Adrenal gland (tissue), 5 donors: ENCODE results near the gene CCDC27.

Experiments used
- POLR2A ChIP-seq, 2 donors: fragments of 450-650 bp; IDR thresholded peaks; one replicate each; pipeline ENCODE4 v1.6.1; 2017; ENCODE audit warnings: antibody characterized with exemption in 2 of 2, mild to moderate bottlenecking in 2 of 2, moderate library complexity in 1 of 2
- TF ChIP-seq, protein P1 (sequence below), 6 experiments: fragments of 450-650 bp in 4 of 6; fragments of 200-600 bp in 2 of 6; sonication (generic) in 1 of 6; IDR thresholded peaks; 1 replicate in 5 of 6; 2 replicates in 1 of 6; pipeline versions ENCODE4 v1.5.1 to v1.8.0; 2016 to 2021; ENCODE audit warnings: antibody characterized with exemption in 6 of 6, mild to moderate bottlenecking in 2 of 6, moderate library complexity in 1 of 6
- donor health status: DM: no; HTN: no; CAD: no.

GRCh38 chr1:3734602-3735001, 17.6 kb upstream of the CCDC27 start:
- TF ChIP-seq, protein P1, sequence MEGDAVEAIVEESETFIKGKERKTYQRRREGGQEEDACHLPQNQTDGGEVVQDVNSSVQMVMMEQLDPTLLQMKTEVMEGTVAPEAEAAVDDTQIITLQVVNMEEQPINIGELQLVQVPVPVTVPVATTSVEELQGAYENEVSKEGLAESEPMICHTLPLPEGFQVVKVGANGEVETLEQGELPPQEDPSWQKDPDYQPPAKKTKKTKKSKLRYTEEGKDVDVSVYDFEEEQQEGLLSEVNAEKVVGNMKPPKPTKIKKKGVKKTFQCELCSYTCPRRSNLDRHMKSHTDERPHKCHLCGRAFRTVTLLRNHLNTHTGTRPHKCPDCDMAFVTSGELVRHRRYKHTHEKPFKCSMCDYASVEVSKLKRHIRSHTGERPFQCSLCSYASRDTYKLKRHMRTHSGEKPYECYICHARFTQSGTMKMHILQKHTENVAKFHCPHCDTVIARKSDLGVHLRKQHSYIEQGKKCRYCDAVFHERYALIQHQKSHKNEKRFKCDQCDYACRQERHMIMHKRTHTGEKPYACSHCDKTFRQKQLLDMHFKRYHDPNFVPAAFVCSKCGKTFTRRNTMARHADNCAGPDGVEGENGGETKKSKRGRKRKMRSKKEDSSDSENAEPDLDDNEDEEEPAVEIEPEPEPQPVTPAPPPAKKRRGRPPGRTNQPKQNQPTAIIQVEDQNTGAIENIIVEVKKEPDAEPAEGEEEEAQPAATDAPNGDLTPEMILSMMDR (IDR thresholded peaks at IDR 0.05) = no peak
- TF ChIP-seq POLR2A (IDR thresholded peaks at IDR 0.05) = no peak
